Neutrophil (primary cell): ENCODE measurements around the gene PIMREG.

ENCODE experiments used
- H3K27ac ChIP-seq: fragments of 200-600 bp; sonication (generic); 2 replicates; pipeline ENCODE4 v1.5.1; 2016; ENCODE audit warnings: mild to moderate bottlenecking, moderate library complexity
- H3K27me3 ChIP-seq: fragments of 200-600 bp; sonication (generic); 2 replicates; pipeline ENCODE4 v1.6.0; 2016; ENCODE audit warnings: mild to moderate bottlenecking
- H3K36me3 ChIP-seq: fragments of 200-600 bp; sonication (generic); 2 replicates; pipeline ENCODE4 v1.5.1; 2017
- H3K4me1 ChIP-seq, 2 experiments: fragments of 200-600 bp in 1 of 2; sonication (generic) in 1 of 2; 1 replicate in 1 of 2; 2 replicates in 1 of 2; pipeline versions ENCODE4 v1.5.1 to v1.6.1; 2013 to 2016; ENCODE audit warnings: low read depth in 1 of 2, low read length in 1 of 2, mild to moderate bottlenecking in 1 of 2, moderate library complexity in 1 of 2; ENCODE audit not compliant: control insufficient read depth in 1 of 2, insufficient read depth in 1 of 2
- H3K4me3 ChIP-seq, 2 experiments: fragments of 200-600 bp in 1 of 2; sonication (generic) in 1 of 2; 1 replicate in 1 of 2; 2 replicates in 1 of 2; pipeline ENCODE4 v1.5.1; 2013 to 2016; ENCODE audit warnings: low read depth in 1 of 2, low read length in 1 of 2, mild to moderate bottlenecking in 1 of 2, moderate library complexity in 1 of 2
- H3K9me3 ChIP-seq: fragments of 200-600 bp; sonication (generic); 2 replicates; pipeline ENCODE4 v1.5.1; 2016
- TF ChIP-seq, protein P1 (sequence below): fragments of 200-600 bp; sonication (generic); IDR thresholded peaks from 2 replicates; pipeline ENCODE4 v1.5.1; 2016; ENCODE audit warnings: antibody characterized with exemption

The PIMREG gene

GRCh38 chr17:6423931-6424330, 20.3 kb upstream of the PIMREG start:
- Histone ChIP-seq H3K27ac (no peak overlapping the region), H3K9me3 (no peaks in the 10 kb centered on the region), H3K4me1 (no peaks in the 10 kb centered on the region), H3K27me3 (peaks cover 34% of the 10 kb centered on the region), H3K4me3 (no peak overlapping the region), H3K36me3 (no peaks in the 10 kb centered on the region)
- TF ChIP-seq, protein P1, sequence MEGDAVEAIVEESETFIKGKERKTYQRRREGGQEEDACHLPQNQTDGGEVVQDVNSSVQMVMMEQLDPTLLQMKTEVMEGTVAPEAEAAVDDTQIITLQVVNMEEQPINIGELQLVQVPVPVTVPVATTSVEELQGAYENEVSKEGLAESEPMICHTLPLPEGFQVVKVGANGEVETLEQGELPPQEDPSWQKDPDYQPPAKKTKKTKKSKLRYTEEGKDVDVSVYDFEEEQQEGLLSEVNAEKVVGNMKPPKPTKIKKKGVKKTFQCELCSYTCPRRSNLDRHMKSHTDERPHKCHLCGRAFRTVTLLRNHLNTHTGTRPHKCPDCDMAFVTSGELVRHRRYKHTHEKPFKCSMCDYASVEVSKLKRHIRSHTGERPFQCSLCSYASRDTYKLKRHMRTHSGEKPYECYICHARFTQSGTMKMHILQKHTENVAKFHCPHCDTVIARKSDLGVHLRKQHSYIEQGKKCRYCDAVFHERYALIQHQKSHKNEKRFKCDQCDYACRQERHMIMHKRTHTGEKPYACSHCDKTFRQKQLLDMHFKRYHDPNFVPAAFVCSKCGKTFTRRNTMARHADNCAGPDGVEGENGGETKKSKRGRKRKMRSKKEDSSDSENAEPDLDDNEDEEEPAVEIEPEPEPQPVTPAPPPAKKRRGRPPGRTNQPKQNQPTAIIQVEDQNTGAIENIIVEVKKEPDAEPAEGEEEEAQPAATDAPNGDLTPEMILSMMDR = no peak

DNA sequence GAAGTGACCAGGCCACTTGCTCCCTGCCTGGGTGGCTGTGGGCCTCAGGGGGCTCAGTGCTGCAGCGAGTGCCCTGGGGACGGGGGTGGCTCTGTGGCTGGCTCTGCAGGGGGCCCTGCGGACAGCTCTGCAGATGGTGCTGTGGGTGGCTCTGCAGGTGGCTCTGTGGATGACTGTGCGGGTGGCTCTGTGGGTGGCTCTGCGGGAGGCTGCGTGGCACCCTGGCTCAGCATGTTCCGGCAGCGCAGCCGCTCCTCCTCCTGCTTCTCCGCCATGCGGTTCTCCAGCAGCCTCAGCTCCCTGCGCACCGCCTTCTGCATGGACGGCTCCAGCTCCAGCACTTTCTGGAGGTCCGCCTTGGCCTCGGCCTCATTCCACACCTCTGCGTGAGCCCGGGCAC, 18.8 kb upstream of the PIMREG start:
- no peaks in the 10 kb centered on the region for H3K4me1 ChIP-seq
- no peak overlapping the region for H3K4me3 ChIP-seq
- TF ChIP-seq, protein P1 = no peak
- no peaks in the 10 kb centered on the region for H3K36me3 ChIP-seq
- no peaks in the 10 kb centered on the region for H3K9me3 ChIP-seq
- H3K27me3 ChIP-seq = peaks cover 27% of the 10 kb centered on the region
- H3K27ac ChIP-seq = no peak overlapping the region

GRCh38 chr17:6426356-6427101, 17.7 kb upstream of the PIMREG start:
- TF ChIP-seq, protein P1 = no peak
- Histone ChIP-seq H3K9me3 (no peaks in the 10 kb centered on the region), H3K36me3 (no peaks in the 10 kb centered on the region), H3K4me3 (no peak overlapping the region), H3K4me1 (no peaks in the 10 kb centered on the region), H3K27ac (no peak overlapping the region), H3K27me3 (peaks cover 16% of the 10 kb centered on the region)

DNA sequence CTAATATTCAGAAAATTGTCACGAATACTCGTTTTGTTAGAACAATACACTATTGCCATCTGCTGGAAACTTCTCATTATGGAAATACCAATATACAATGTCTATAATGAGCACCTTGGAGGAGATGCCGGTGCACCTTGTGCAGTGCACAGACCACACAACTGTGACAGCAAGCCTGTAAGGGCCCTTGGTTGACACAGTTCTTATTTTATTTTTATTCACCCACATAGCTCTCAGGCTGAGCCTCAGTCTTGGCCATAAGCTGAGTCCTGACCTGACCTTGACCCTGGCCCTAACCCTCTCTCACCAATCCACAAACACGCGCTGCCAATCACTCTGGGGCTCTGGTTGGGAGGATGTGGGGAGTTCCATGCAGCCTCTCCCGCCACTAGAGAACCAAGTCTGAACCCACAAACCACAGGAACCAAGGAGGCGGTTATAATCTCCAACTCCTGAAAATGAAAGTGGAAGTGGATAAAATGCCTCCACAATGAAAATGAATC, 16.9 kb upstream of the PIMREG start:
- no peak overlapping the region for H3K4me3 ChIP-seq
- no peak overlapping the region for H3K27ac ChIP-seq
- H3K4me1 ChIP-seq = no peaks in the 10 kb centered on the region
- no peaks in the 10 kb centered on the region for H3K36me3 ChIP-seq
- H3K9me3 ChIP-seq = no peaks in the 10 kb centered on the region
- TF ChIP-seq, protein P1 = no peak
- H3K27me3 ChIP-seq = peaks cover 12% of the 10 kb centered on the region

- TF ChIP-seq, protein P1 = no peak
- H3K4me3 ChIP-seq = no peak overlapping the region
- no peaks in the 10 kb centered on the region for H3K4me1 ChIP-seq
Observed at GRCh38 chr17:6428207-6428965, 15.9 kb upstream of the PIMREG start.

More at GRCh38 chr17:6428207-6428965, 15.9 kb upstream of the PIMREG start:
- Histone ChIP-seq H3K9me3 (no peaks in the 10 kb centered on the region), H3K27ac (no peak overlapping the region), H3K36me3 (no peaks in the 10 kb centered on the region), H3K27me3 (peaks cover 19% of the 10 kb centered on the region)
